A549 (cell line): ENCODE measurements around the gene OOEP.

Source experiments
- CHD2 ChIP-seq: fragments of 150-350 bp; IDR thresholded peaks from 2 replicates; pipeline ENCODE4 v1.6.1; 2014; ENCODE audit warnings: low read length; ENCODE audit not compliant: partially characterized antibody
- EHMT2 ChIP-seq: fragments of 200-600 bp; sonication (generic); IDR thresholded peaks from 2 replicates; pipeline ENCODE4 v1.6.1; 2016; ENCODE audit warnings: antibody characterized with exemption, low read depth, mild to moderate bottlenecking, moderate library complexity
- NR3C1 ChIP-seq: fragments of >200 bp; sonication (Bioruptor Twin); formaldehyde crosslinking; IDR thresholded peaks from 3 replicates; pipeline ENCODE4 v1.6.1; 2017
- SREBF2 ChIP-seq: fragments of 450-650 bp; IDR thresholded peaks from 2 replicates; pipeline ENCODE4 v1.6.1; 2014; ENCODE audit warnings: mild to moderate bottlenecking, moderate library complexity
- TF ChIP-seq, protein P1 (sequence below): fragments of >200 bp; sonication (Bioruptor Twin); formaldehyde crosslinking; IDR thresholded peaks from 3 replicates; pipeline ENCODE4 v1.5.1; 2016

DNA sequence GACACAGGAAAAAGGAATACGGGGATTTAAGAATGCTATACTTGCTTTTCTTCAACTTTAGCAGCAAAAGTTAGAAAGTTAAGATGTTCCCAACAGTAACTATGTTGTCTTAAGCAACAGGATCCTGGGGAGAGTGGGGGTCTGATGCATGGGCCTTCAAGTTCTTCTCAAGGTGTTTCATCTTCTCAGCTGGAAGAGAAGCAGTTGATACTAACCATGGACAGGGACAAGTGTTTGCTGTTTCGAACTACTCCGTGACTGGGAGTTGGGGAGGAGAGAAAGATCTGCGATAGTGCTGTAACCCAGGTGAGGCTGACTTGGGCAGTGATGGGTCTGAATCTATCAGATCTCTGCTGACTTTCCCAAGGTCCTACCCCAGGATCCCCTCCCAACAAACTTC is 1.0 kb downstream of the OOEP start:
- TF ChIP-seq SREBF2 = no peak
- TF ChIP-seq NR3C1 = no peak
- TF ChIP-seq, protein P1, sequence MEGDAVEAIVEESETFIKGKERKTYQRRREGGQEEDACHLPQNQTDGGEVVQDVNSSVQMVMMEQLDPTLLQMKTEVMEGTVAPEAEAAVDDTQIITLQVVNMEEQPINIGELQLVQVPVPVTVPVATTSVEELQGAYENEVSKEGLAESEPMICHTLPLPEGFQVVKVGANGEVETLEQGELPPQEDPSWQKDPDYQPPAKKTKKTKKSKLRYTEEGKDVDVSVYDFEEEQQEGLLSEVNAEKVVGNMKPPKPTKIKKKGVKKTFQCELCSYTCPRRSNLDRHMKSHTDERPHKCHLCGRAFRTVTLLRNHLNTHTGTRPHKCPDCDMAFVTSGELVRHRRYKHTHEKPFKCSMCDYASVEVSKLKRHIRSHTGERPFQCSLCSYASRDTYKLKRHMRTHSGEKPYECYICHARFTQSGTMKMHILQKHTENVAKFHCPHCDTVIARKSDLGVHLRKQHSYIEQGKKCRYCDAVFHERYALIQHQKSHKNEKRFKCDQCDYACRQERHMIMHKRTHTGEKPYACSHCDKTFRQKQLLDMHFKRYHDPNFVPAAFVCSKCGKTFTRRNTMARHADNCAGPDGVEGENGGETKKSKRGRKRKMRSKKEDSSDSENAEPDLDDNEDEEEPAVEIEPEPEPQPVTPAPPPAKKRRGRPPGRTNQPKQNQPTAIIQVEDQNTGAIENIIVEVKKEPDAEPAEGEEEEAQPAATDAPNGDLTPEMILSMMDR = no peak
- no peak for TF ChIP-seq EHMT2
- TF ChIP-seq CHD2 = no peak
